GM19395 (cell line): ENCODE results near the gene TIGD2.
"Not testable (repeated sequence)": the region's sequence is repeated elsewhere in the genome, so short reads cannot be mapped to it uniquely, and the experiment has no call there.

Source experiments
- ATAC-seq: cut with Tn5 transposase; IDR thresholded peaks from one replicate; pipeline ENCODE4 v1.9.1; 2021; ENCODE audit warnings: mild to moderate bottlenecking, moderate library complexity; ENCODE audit not compliant: unreplicated experiment

TIGD2 gene

GRCh38 chr4:89119166-89119565, 7.8 kb downstream of the TIGD2 start:
- no peak for ATAC-seq

- no peak for ATAC-seq
Observed at GRCh38 chr4:89119836-89120235, 8.5 kb downstream of the TIGD2 start.

- ATAC-seq: no peak
Observed at GRCh38 chr4:89121387-89122068, 10.2 kb downstream of the TIGD2 start.

- no peak for ATAC-seq
Observed at GRCh38 chr4:89123451-89123851, 12.1 kb downstream of the TIGD2 start.

GRCh38 chr4:89125901-89126782, 14.8 kb downstream of the TIGD2 start:
- no peak for ATAC-seq

- ATAC-seq: no peak
Observed at GRCh38 chr4:89129080-89129640, 17.8 kb downstream of the TIGD2 start.

- ATAC-seq: no peak
Observed at GRCh38 chr4:89134775-89135319, 23.5 kb downstream of the TIGD2 start.

- no peak for ATAC-seq
Observed at GRCh38 chr4:89136525-89136924, 25.2 kb downstream of the TIGD2 start.

- ATAC-seq: no peak
Observed at GRCh38 chr4:89137231-89137630, 25.9 kb downstream of the TIGD2 start.

GRCh38 chr4:89137695-89138094, 26.4 kb downstream of the TIGD2 start:
- ATAC-seq: no peak

GRCh38 chr4:89140168-89140759, 28.9 kb downstream of the TIGD2 start:
- no peak for ATAC-seq

GRCh38 chr4:89142691-89143669, 31.6 kb downstream of the TIGD2 start:
- ATAC-seq: peak; percentile 96

GRCh38 chr4:89144652-89145051, 33.3 kb downstream of the TIGD2 start:
- not testable (repeated sequence) for ATAC-seq

- ATAC-seq: no peak
Observed at GRCh38 chr4:89146196-89146595, 34.9 kb downstream of the TIGD2 start.

- ATAC-seq: no peak
Observed at GRCh38 chr4:89152972-89153371, 41.6 kb downstream of the TIGD2 start.

GRCh38 chr4:89156174-89156914, 45.0 kb downstream of the TIGD2 start:
- no peak for ATAC-seq

- ATAC-seq: no peak
Observed at GRCh38 chr4:89157488-89158024, 46.2 kb downstream of the TIGD2 start.

GRCh38 chr4:89158884-89159503, 47.7 kb downstream of the TIGD2 start:
- peak; percentile 77 for ATAC-seq

GRCh38 chr4:89160806-89161205, 49.5 kb downstream of the TIGD2 start:
- ATAC-seq: no peak
